ENCODE measurements around the gene GLMP. TPM values are rescaled to one million over a fixed set of nuclear protein-coding genes. Genes with fewer than 3 reads are reported as not detected.

Gene GLMP
- total RNA-seq, 3 donors from 2014 or later (not counting 1 experiment from before 2014, with no cell fraction given), result 22.9 to 29.1 (median 26.8) TPM

GRCh38 chr1:156268336-156268735 is 27.1 kb downstream of the GLMP start:
- H3K36me3 Mint-ChIP-seq, result peaks cover 18% of the 10 kb centered on the region
- no peak overlapping the region for H3K27ac Mint-ChIP-seq
- no peak for ATAC-seq
- H3K9me3 ChIP-seq (ENCODE audit: control insufficient read depth, insufficient read depth, low read length), result no peaks in the 10 kb centered on the region
- no peak overlapping the region for H3K27ac ChIP-seq (ENCODE audit: low read length)
- peaks cover 0 to 6% of the 10 kb centered on the region in 2 donors for H3K4me1 Mint-ChIP-seq
- WGBS (ENCODE audit: insufficient coverage), result 100% methylated on average over 3 of the region's 4 CpGs
- no peak overlapping the region for H3K4me3 ChIP-seq (ENCODE audit: low read length)
- no peak for DNase-seq
- no peaks in the 10 kb centered on the region for H3K27me3 ChIP-seq (ENCODE audit: control insufficient read depth, insufficient read depth, low read length)
- H3K27me3 Mint-ChIP-seq (ENCODE audit: low read depth in 2 of 2), result no peaks in the 10 kb centered on the region
- no peak overlapping the region for H3K4me3 Mint-ChIP-seq
- intact Hi-C loops (cut with micrococcal nuclease), result no loop called here
- H3K4me1 ChIP-seq (ENCODE audit: control insufficient read depth, insufficient read depth, low read length), result no peaks in the 10 kb centered on the region
- peaks cover 77% of the 10 kb centered on the region for H3K36me3 ChIP-seq (ENCODE audit: control insufficient read depth, insufficient read depth, low read length)
- no peaks in the 10 kb centered on the region for H3K9me3 Mint-ChIP-seq
- no peak for TF ChIP-seq CTCF (IDR thresholded peaks at IDR 0.05)

GRCh38 chr1:156266051-156266450 is 29.4 kb downstream of the GLMP start:
- intact Hi-C loops (cut with micrococcal nuclease), result no loop called here
- Histone ChIP-seq H3K27ac (ENCODE audit: low read length) (no peak overlapping the region), H3K4me3 (ENCODE audit: low read length) (no peak overlapping the region), H3K4me1 (ENCODE audit: control insufficient read depth, insufficient read depth, low read length) (no peaks in the 10 kb centered on the region), H3K9me3 (ENCODE audit: control insufficient read depth, insufficient read depth, low read length) (no peaks in the 10 kb centered on the region), H3K27me3 (ENCODE audit: control insufficient read depth, insufficient read depth, low read length) (no peaks in the 10 kb centered on the region), H3K36me3 (ENCODE audit: control insufficient read depth, insufficient read depth, low read length) (peaks cover 68% of the 10 kb centered on the region)
- H3K4me3 Mint-ChIP-seq, result no peak overlapping the region
- H3K36me3 Mint-ChIP-seq, result peaks cover 19% of the 10 kb centered on the region
- no peaks in the 10 kb centered on the region for H3K27me3 Mint-ChIP-seq (ENCODE audit: low read depth in 2 of 2)
- H3K4me1 Mint-ChIP-seq, result peaks cover 0 to 6% of the 10 kb centered on the region in 2 donors
- H3K27ac Mint-ChIP-seq, result no peak overlapping the region
- ATAC-seq (no peak), DNase-seq (no peak)
- no peaks in the 10 kb centered on the region for H3K9me3 Mint-ChIP-seq
- no peak for TF ChIP-seq CTCF (IDR thresholded peaks at IDR 0.05)
- 96% methylated on average over 13 of the region's 13 CpGs for WGBS (ENCODE audit: insufficient coverage)

- Mint-ChIP-seq H3K4me1 (peaks cover under 1 to 6% of the 10 kb centered on the region in 2 donors), H3K4me3 (no peak overlapping the region), H3K36me3 (peaks cover 33% of the 10 kb centered on the region), H3K9me3 (no peaks in the 10 kb centered on the region), H3K27me3 (ENCODE audit: low read depth in 2 of 2) (no peaks in the 10 kb centered on the region), H3K27ac (peak overlapping the region in 1 of 2 donors; percentile 44)
- no peaks in the 10 kb centered on the region for H3K4me1 ChIP-seq (ENCODE audit: control insufficient read depth, insufficient read depth, low read length)
- no peaks in the 10 kb centered on the region for H3K27me3 ChIP-seq (ENCODE audit: control insufficient read depth, insufficient read depth, low read length)
- DNase-seq (no peak), ATAC-seq (no peak)
- no peak overlapping the region for H3K4me3 ChIP-seq (ENCODE audit: low read length)
- TF ChIP-seq CTCF (IDR thresholded peaks at IDR 0.05), result no peak
- H3K9me3 ChIP-seq (ENCODE audit: control insufficient read depth, insufficient read depth, low read length), result no peaks in the 10 kb centered on the region
- peaks cover 79% of the 10 kb centered on the region for H3K36me3 ChIP-seq (ENCODE audit: control insufficient read depth, insufficient read depth, low read length)
- 99% methylated on average over 9 of the region's 9 CpGs for WGBS (ENCODE audit: insufficient coverage)
- no peak overlapping the region for H3K27ac ChIP-seq (ENCODE audit: low read length)
- intact Hi-C loops (cut with micrococcal nuclease), result no loop called here
Observed at GRCh38 chr1:156263288-156263655, 32.2 kb downstream of the GLMP start.
